ENCODE results near the gene TDRD9. TPM values are rescaled to one million over a fixed set of nuclear protein-coding genes. Genes with fewer than 3 reads are reported as not detected.

Gene TDRD9
- total RNA-seq, 1 donor from 2014 or later = not detected

DNA sequence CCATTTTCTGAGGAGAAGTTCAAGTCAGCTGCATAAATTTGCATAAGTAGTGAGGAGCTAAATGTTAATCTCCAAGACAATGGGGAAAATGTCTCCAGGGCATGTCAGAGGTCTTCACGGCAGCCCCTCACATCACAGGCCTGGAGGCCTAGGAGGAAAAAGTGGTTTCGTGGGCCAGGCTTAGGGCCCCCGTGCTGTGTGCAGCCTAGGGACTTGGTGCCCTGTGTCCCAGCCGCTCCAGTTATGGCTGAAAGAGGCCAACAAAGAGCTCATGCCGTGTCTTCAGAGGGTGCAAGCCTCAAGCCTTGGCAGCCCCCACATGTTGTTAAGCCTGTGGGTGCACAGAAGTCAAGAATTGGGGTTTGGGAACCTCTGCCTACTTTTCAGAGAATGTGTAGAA lies 55.9 kb downstream of the TDRD9 start:
- Mint-ChIP-seq H3K27ac (no peak overlapping the region), H3K4me3 (no peak overlapping the region), H3K4me1 (ENCODE audit: unreplicated experiment) (no peaks in the 10 kb centered on the region), H3K36me3 (no peaks in the 10 kb centered on the region), H3K9me3 (peaks cover 4% of the 10 kb centered on the region), H3K27me3 (peaks cover 29% of the 10 kb centered on the region)
- TF ChIP-seq, protein P1, sequence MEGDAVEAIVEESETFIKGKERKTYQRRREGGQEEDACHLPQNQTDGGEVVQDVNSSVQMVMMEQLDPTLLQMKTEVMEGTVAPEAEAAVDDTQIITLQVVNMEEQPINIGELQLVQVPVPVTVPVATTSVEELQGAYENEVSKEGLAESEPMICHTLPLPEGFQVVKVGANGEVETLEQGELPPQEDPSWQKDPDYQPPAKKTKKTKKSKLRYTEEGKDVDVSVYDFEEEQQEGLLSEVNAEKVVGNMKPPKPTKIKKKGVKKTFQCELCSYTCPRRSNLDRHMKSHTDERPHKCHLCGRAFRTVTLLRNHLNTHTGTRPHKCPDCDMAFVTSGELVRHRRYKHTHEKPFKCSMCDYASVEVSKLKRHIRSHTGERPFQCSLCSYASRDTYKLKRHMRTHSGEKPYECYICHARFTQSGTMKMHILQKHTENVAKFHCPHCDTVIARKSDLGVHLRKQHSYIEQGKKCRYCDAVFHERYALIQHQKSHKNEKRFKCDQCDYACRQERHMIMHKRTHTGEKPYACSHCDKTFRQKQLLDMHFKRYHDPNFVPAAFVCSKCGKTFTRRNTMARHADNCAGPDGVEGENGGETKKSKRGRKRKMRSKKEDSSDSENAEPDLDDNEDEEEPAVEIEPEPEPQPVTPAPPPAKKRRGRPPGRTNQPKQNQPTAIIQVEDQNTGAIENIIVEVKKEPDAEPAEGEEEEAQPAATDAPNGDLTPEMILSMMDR (conservative IDR thresholded peaks at IDR 0.05) = no peak
- DNase-seq (ENCODE audit: extremely low spot score, unreplicated experiment) = no peak

DNA sequence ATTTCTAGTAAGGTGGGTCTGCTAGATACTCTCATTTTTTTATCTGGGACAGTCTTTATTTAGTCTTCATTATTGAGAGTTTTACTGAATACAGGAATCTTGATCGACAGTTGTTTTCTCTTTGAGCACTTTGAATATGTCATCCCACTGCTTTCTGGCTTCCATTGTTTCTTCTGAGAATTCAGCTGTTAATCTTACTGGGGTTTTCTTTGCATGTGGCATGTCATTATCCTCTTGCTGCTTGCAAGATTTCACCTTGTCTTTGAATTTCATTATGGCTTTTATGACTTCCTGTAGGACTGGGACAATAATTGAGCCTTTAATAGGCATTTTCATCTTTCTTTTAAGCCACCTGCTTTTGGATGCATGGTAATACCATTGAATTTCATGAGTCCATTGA lies 60.8 kb downstream of the TDRD9 start:
- peaks cover 23% of the 10 kb centered on the region for H3K27me3 Mint-ChIP-seq
- H3K9me3 Mint-ChIP-seq = peaks cover 6% of the 10 kb centered on the region
- no peaks in the 10 kb centered on the region for H3K36me3 Mint-ChIP-seq
- H3K4me3 Mint-ChIP-seq = no peak overlapping the region
- H3K27ac Mint-ChIP-seq = no peak overlapping the region
- no peaks in the 10 kb centered on the region for H3K4me1 Mint-ChIP-seq (ENCODE audit: unreplicated experiment)
- DNase-seq (ENCODE audit: extremely low spot score, unreplicated experiment) = no peak
- TF ChIP-seq, protein P1 (conservative IDR thresholded peaks at IDR 0.05) = no peak

DNA sequence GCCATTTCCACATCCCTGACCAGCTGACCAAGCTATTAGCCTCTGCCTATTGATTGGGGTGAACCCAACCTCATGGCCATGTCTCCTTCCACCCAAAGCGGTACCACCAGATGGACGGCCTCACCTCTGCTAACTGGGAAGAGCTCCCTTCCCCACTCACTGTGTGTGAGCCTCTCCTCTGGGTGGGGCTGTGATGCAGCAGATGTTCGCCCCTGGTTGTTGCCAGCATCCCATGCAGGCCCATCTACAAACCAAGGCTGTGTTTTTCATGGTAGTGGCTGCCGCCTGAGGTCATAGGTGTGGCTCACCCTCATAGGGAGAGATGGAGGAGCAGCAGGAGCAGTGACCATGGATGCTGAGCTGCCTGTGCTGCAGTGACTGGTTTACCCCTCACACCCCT lies 61.7 kb downstream of the TDRD9 start:
- Mint-ChIP-seq H3K4me3 (no peak overlapping the region), H3K4me1 (ENCODE audit: unreplicated experiment) (no peaks in the 10 kb centered on the region), H3K36me3 (no peaks in the 10 kb centered on the region), H3K27ac (no peak overlapping the region), H3K27me3 (peaks cover 20% of the 10 kb centered on the region), H3K9me3 (peaks cover 6% of the 10 kb centered on the region)
- TF ChIP-seq, protein P1 (conservative IDR thresholded peaks at IDR 0.05) = no peak
- no peak for DNase-seq (ENCODE audit: extremely low spot score, unreplicated experiment)

DNA sequence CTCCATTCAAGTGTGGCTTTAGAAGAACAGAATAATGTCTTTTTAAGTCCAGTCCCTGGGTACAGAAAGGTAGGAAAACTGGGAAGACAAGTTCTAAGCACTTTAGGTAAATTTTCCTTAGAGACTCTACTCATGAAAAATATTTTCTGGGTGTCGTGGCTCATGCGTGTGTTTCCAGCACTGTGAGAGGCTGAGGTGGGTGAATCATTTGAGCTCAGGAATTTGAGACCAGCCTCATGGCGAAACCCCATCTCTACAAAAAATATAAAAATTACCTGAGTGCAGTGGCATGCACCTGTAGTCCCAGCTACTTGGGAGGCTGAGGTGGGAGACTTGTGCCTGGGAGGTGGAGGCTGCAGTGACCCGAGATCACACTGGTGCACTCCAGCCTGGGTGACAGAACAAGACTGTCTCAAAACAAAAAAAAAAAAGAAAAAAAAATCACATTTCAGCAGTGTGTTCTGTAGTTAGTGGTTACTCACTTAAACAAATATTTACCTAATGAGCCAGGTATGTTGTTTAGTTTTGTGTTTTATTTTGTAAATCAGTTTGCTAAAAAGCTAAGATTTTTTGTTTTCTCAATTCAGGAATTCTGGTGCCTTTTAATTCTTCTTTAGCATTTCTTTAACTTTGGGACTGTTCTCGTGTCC lies 66.4 kb downstream of the TDRD9 start:
- no peaks in the 10 kb centered on the region for H3K9me3 Mint-ChIP-seq
- H3K27ac Mint-ChIP-seq = peak overlapping the region; percentile 7
- H3K4me1 Mint-ChIP-seq (ENCODE audit: unreplicated experiment) = no peaks in the 10 kb centered on the region
- peaks cover 3% of the 10 kb centered on the region for H3K27me3 Mint-ChIP-seq
- H3K4me3 Mint-ChIP-seq = no peak overlapping the region
- TF ChIP-seq, protein P1 (conservative IDR thresholded peaks at IDR 0.05) = no peak
- no peaks in the 10 kb centered on the region for H3K36me3 Mint-ChIP-seq
- DNase-seq (ENCODE audit: extremely low spot score, unreplicated experiment) = no peak

DNA sequence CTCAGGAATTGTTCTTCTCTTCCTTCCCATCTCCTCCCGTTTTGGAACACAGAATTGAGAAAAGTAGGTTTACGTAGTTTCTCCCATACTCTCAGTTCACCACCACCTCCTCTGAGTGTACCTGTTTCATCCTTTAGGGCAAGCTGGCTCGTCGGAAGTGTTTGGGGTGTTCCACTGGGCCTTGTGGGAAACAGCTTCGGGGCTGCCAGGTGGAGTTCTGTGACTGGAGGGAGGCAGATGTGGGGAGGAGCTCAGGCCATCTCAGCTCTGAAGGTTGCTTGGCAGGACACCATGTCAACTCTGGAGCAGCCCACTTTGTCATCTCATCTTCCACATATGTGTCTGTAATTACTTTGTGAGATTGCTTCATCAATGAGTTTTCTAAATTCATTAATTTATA lies 67.6 kb downstream of the TDRD9 start:
- Mint-ChIP-seq H3K27ac (no peak overlapping the region), H3K9me3 (no peaks in the 10 kb centered on the region), H3K36me3 (no peaks in the 10 kb centered on the region), H3K4me3 (no peak overlapping the region), H3K27me3 (no peaks in the 10 kb centered on the region), H3K4me1 (ENCODE audit: unreplicated experiment) (no peaks in the 10 kb centered on the region)
- TF ChIP-seq, protein P1 (conservative IDR thresholded peaks at IDR 0.05) = no peak
- no peak for DNase-seq (ENCODE audit: extremely low spot score, unreplicated experiment)

Measured in type B pancreatic cell (in vitro differentiated cells).